ENCODE results near the gene CAND1. TPM values are rescaled to one million over a fixed set of nuclear protein-coding genes. Genes with fewer than 3 reads are reported as not detected.

The CAND1 gene
- total and polyA plus RNA-seq, 2 of the 8 experiments (the other 6 are each of a cell fraction or from before 2014, with no cell fraction given) = 39.4 to 271 TPM

- no peak for TF ChIP-seq CHD7 (IDR thresholded peaks at IDR 0.05; ENCODE audit: insufficient replicate concordance, low read length)
- no peak for TF ChIP-seq ATF3 (IDR thresholded peaks at IDR 0.05; ENCODE audit: insufficient read depth, low read depth, low read length)
- TF ChIP-seq CTBP2 (IDR thresholded peaks at IDR 0.05; ENCODE audit: borderline replicate concordance, insufficient read depth, insufficient read length, low read length) = no peak
- no peak for TF ChIP-seq TAF7 (optimal IDR thresholded peaks at IDR 0.05; ENCODE audit: borderline replicate concordance, low read depth, low read length)
- TF ChIP-seq KDM5A (IDR thresholded peaks at IDR 0.05; ENCODE audit: low read length) = no peak
- no peak for TF ChIP-seq BRCA1 (IDR thresholded peaks at IDR 0.05; ENCODE audit: low read depth, low read length)
- no peak for TF ChIP-seq RXRA (IDR thresholded peaks at IDR 0.05; ENCODE audit: insufficient read depth, low read depth, low read length)
- TF ChIP-seq RFX5 (IDR thresholded peaks at IDR 0.05; ENCODE audit: borderline replicate concordance, low read depth, low read length) = no peak
- no peak for TF ChIP-seq SP4 (IDR thresholded peaks at IDR 0.05; ENCODE audit: low read length)
- no peak for TF ChIP-seq RNF2 (IDR thresholded peaks at IDR 0.05; ENCODE audit: borderline replicate concordance, low read depth, low read length, missing control alignments, poor library complexity, severe bottlenecking)
- no peak for TF ChIP-seq TBP (IDR thresholded peaks at IDR 0.05; ENCODE audit: low read depth, low read length)
These were observed 17.1 kb downstream of the CAND1 start (continued) for GRCh38 chr12:67286257-67286656.
